ENCODE data around the gene CLK1.

GRCh38 chr2:200847269-200847668 is 17.2 kb downstream of the CLK1 start:
- TF ChIP-seq CTCF (IDR thresholded peaks at IDR 0.05), result no peak
- no peak for TF ChIP-seq EP300 (IDR thresholded peaks at IDR 0.05)
- no peak for TF ChIP-seq POLR2A (IDR thresholded peaks at IDR 0.05)

All from gastroesophageal sphincter (tissue), 3 donors.